ENCODE results near the gene MCL1. TPM values are rescaled to one million over a fixed set of nuclear protein-coding genes. Genes with fewer than 3 reads are reported as not detected.

MCL1 gene
- total and polyA plus RNA-seq, 8 donors: 69.2 to 163 (median 96.7) TPM

DNA sequence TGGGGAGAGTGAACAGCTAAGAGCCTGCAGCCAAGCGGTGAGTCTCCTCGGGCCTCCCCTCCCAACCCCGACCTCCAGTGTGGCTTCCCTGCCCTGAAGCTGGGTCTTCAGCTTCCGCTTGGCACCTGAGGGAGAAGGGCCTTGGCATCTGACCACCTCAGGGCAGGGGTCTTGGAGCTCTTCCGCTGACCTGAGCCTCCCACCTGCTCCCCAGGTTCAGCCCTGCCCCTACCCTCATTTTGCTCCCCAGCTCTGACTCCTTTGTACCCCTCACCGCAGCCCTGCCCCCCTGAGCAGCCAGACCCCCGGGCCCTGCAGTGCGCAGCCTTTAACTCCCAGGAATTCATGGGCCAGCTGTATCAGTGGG lies 25.3 kb downstream of the MCL1 start:
- Histone ChIP-seq H3K9me3 (no peaks in the 10 kb centered on the region), H3K27ac (no peak overlapping the region), H3K4me3 (no peak overlapping the region), H3K27me3 (no peaks in the 10 kb centered on the region), H3K4me1 (peaks cover 0 to 8% (median 0%) of the 10 kb centered on the region in 3 donors), H3K36me3 (no peaks in the 10 kb centered on the region)
- FAIRE-seq (no peak), ATAC-seq (no peak), DNase-seq (peak in 1 of 6 donors; percentile 33)
- intact Hi-C loops (cut with DNase I): no loop called here
- TF ChIP-seq, protein P1, sequence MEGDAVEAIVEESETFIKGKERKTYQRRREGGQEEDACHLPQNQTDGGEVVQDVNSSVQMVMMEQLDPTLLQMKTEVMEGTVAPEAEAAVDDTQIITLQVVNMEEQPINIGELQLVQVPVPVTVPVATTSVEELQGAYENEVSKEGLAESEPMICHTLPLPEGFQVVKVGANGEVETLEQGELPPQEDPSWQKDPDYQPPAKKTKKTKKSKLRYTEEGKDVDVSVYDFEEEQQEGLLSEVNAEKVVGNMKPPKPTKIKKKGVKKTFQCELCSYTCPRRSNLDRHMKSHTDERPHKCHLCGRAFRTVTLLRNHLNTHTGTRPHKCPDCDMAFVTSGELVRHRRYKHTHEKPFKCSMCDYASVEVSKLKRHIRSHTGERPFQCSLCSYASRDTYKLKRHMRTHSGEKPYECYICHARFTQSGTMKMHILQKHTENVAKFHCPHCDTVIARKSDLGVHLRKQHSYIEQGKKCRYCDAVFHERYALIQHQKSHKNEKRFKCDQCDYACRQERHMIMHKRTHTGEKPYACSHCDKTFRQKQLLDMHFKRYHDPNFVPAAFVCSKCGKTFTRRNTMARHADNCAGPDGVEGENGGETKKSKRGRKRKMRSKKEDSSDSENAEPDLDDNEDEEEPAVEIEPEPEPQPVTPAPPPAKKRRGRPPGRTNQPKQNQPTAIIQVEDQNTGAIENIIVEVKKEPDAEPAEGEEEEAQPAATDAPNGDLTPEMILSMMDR (IDR thresholded peaks at IDR 0.05): no peak
- WGBS, 2 donors: 86 to 95% methylated on average over 7 to 8 of the region's 8 CpGs

DNA sequence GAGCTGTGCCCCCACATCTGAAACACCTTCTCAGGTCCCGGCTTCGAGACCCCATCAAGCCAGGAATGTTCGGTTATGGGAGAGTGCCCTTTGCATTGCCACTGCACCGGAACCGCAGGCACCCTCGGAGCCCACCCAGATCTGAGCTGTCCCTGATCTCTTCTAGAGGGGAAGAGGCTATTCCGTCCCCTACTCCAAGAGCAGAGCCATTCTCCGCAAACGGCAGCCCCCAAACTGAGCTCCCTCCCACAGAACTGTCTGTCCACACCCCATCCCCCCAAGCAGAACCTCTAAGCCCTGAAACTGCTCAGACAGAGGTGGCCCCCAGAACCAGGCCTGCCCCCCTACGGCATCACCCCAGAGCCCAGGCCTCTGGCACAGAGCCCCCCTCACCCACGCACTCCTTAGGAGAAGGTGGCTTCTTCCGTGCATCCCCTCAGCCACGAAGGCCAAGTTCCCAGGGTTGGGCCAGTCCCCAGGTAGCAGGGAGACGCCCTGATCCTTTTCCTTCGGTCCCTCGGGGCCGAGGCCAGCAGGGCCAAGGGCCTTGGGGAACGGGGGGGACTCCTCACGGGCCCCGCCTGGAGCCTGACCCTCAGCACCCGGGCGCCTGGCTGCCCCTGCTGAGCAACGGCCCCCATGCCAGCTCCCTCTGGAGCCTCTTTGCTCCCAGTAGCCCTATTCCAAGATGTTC lies 25.9 kb downstream of the MCL1 start:
- FAIRE-seq (no peak), ATAC-seq (no peak), DNase-seq (peak in 2 of 6 donors; percentile 40 to 73)
- TF ChIP-seq, protein P1 (IDR thresholded peaks at IDR 0.05): no peak
- Histone ChIP-seq H3K4me3 (no peak overlapping the region), H3K36me3 (no peaks in the 10 kb centered on the region), H3K27me3 (no peaks in the 10 kb centered on the region), H3K9me3 (no peaks in the 10 kb centered on the region), H3K27ac (no peak overlapping the region), H3K4me1 (peaks cover 0 to 8% (median 0%) of the 10 kb centered on the region in 3 donors)
- 82 to 85% methylated on average over 23 of the region's 23 CpGs for WGBS, 2 donors
- intact Hi-C loops (cut with DNase I): no loop called here

DNA sequence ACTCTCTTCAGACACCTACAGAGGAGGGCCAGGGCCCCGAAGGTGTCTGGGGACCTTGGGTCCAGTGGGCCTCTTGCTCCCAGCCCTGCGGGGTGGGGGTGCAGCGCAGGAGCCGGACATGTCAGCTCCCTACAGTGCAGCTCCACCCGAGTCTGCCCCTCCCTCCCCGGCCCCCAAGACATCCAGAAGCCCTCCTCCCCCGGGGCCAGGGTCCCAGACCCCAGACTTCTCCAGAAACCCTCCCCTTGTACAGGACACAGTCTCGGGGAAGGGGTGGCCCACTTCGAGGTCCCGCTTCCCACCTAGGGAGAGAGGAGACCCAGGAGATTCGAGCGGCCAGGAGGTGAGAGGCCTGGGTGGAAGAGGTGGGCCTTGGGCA lies 26.5 kb downstream of the MCL1 start:
- Histone ChIP-seq H3K9me3 (no peaks in the 10 kb centered on the region), H3K27me3 (no peaks in the 10 kb centered on the region), H3K27ac (peak overlapping the region in 2 of 4 donors; percentile 12 to 41), H3K36me3 (no peaks in the 10 kb centered on the region), H3K4me3 (no peak overlapping the region), H3K4me1 (peaks cover 0 to 8% (median 0%) of the 10 kb centered on the region in 3 donors)
- FAIRE-seq (no peak), ATAC-seq (no peak), DNase-seq (peak in 2 of 6 donors; percentile 42 to 75)
- intact Hi-C loops (cut with DNase I): no loop called here
- WGBS, 2 donors: 68 to 85% methylated on average over 12 of the region's 12 CpGs
- TF ChIP-seq, protein P1 (IDR thresholded peaks at IDR 0.05): no peak

DNA sequence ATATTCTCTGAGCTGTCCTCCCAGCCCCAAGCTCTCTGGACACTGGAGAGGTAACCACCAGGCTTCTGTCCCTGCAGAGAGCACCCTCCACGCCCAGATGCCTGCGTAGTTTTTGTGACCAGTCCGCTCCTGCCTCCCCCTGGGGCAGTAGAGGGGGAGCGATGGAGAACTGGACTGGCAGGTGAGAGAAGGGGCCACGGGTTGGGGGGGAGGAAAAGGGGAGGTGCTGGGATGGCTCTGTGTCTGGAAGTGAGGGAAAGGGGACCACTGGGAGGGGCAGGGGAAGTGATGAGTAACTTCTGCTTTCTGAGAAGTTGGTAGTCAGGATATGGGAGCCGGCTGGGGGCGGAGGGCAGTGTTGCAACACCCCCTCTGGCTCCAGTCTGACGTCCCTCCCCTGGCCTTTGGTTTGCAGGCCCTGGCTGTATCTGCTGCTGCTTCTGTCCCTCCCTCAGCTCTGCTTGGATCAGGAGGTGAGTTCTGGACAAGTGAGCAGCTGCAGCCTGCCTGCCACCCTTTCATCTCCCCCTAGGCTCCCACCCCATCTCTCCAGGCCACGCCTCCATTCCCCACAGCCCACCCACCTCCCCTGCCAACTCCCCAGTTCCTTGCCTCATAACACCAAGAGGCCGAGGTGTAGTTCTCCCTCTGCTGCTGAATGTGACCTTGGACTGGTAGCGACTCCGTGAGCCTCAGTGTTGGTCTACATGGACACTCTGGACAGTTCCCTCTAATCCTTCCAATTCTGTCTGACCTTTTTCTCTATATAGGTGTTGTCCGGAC lies 27.1 kb downstream of the MCL1 start:
- H3K27ac ChIP-seq: peak overlapping the region in 2 of 4 donors; percentile 12 to 41
- no peak overlapping the region for H3K4me3 ChIP-seq
- peak in 3 of 6 donors; percentile 45 to 69 (median 51) for DNase-seq
- peaks cover 0 to 8% (median 0%) of the 10 kb centered on the region in 3 donors for H3K4me1 ChIP-seq
- TF ChIP-seq, protein P1 (IDR thresholded peaks at IDR 0.05): no peak
- H3K9me3 ChIP-seq: no peaks in the 10 kb centered on the region
- FAIRE-seq: no peak
- ATAC-seq: peak; percentile 3 to 53 (median 34)
- 39 to 41% methylated on average over 12 to 13 of the region's 13 CpGs for WGBS, 2 donors
- no peaks in the 10 kb centered on the region for H3K36me3 ChIP-seq
- no peaks in the 10 kb centered on the region for H3K27me3 ChIP-seq
- intact Hi-C loops (cut with DNase I): no loop called here

DNA sequence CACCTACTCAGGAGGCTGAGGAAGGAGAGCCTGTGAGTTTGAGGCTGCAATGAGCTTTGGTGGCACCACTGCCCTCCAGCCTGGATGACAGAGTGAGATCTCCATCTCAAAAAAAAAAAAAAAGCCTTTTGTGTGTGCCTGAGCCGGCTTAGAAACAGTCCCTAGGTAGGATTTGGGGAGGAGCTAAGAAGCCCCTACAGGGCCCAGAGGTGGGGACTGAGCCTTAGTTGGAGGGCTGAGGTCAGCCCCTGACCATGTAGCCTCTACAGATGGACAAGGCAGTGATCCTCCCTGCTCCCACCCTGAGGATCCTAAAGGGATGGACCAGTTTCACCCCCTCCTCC lies 27.7 kb downstream of the MCL1 start:
- no peak for ATAC-seq
- peaks cover 0 to 8% (median 0%) of the 10 kb centered on the region in 3 donors for H3K4me1 ChIP-seq
- peak overlapping the region in 1 of 4 donors; percentile 41 for H3K27ac ChIP-seq
- no peak overlapping the region for H3K4me3 ChIP-seq
- H3K36me3 ChIP-seq: no peaks in the 10 kb centered on the region
- TF ChIP-seq, protein P1 (IDR thresholded peaks at IDR 0.05): no peak
- 41 to 47% methylated on average over 1 of the region's 1 CpG for WGBS, 2 donors
- intact Hi-C loops (cut with DNase I): no loop called here
- FAIRE-seq: no peak
- no peaks in the 10 kb centered on the region for H3K9me3 ChIP-seq
- H3K27me3 ChIP-seq: no peaks in the 10 kb centered on the region
- DNase-seq: no peak

Measured in pancreas (tissue), 10 donors.